ENCODE data around the gene MYO18A. TPM values are rescaled to one million over a fixed set of nuclear protein-coding genes. Genes with fewer than 3 reads are reported as not detected.

Gene MYO18A
- total RNA-seq, 2 donors from 2014 or later, result 43.8 to 56.7 TPM

DNA sequence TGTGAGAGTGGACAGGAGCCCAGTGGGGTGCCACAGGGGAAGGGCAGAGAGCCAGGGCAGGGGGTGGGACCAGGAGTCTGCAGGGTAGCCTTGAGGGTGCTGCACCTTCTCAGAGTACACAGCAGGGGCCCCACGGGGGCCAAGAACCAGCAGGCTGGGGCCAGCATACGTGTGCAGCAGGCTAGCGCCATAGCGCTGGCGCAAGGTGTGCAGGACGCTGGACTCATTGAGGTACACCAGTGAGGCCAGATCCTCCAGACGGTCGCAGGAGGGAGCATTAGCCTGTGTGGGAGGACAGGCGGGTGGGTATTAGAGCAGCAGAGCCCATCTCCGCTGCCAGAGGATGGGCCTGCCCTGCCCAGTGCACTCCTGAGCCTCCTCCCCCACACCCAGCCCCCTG lies 58.8 kb downstream of the MYO18A start:
- no peaks in the 10 kb centered on the region for H3K9me3 ChIP-seq (ENCODE audit: control insufficient read depth, low read length)
- H3K4me3 Mint-ChIP-seq, result no peak overlapping the region
- H3K4me1 ChIP-seq (ENCODE audit: control insufficient read depth, insufficient read depth, low read length), result no peaks in the 10 kb centered on the region
- DNase-seq, result no peak
- H3K9ac ChIP-seq (ENCODE audit: extremely low read depth, low read length, poor library complexity, severe bottlenecking), result no peak overlapping the region
- TF ChIP-seq, protein P1, sequence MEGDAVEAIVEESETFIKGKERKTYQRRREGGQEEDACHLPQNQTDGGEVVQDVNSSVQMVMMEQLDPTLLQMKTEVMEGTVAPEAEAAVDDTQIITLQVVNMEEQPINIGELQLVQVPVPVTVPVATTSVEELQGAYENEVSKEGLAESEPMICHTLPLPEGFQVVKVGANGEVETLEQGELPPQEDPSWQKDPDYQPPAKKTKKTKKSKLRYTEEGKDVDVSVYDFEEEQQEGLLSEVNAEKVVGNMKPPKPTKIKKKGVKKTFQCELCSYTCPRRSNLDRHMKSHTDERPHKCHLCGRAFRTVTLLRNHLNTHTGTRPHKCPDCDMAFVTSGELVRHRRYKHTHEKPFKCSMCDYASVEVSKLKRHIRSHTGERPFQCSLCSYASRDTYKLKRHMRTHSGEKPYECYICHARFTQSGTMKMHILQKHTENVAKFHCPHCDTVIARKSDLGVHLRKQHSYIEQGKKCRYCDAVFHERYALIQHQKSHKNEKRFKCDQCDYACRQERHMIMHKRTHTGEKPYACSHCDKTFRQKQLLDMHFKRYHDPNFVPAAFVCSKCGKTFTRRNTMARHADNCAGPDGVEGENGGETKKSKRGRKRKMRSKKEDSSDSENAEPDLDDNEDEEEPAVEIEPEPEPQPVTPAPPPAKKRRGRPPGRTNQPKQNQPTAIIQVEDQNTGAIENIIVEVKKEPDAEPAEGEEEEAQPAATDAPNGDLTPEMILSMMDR (conservative IDR thresholded peaks at IDR 0.05), result no peak
- peaks cover 7% of the 10 kb centered on the region for H3K4me1 Mint-ChIP-seq
- no peak overlapping the region for H3K27ac Mint-ChIP-seq
- peaks cover 6% of the 10 kb centered on the region for H3K36me3 Mint-ChIP-seq (ENCODE audit: low read depth)
- 93 to 96% methylated on average over 8 to 10 of the region's 10 CpGs for WGBS, 2 experiments (ENCODE audit: insufficient coverage in 1 of 2, insufficient read length in 1 of 2)
- H3K4me3 ChIP-seq (ENCODE audit: low read length), result no peak overlapping the region
- H3K27ac ChIP-seq (ENCODE audit: low read depth, low read length), result no peak overlapping the region
- H3K9me3 Mint-ChIP-seq, result no peaks in the 10 kb centered on the region
- no peaks in the 10 kb centered on the region for H3K27me3 Mint-ChIP-seq (ENCODE audit: insufficient read depth)
- no peaks in the 10 kb centered on the region for H3K36me3 ChIP-seq (ENCODE audit: control insufficient read depth, insufficient read depth, low read length)
- no peaks in the 10 kb centered on the region for H3K27me3 ChIP-seq (ENCODE audit: control insufficient read depth, insufficient read depth, low read length, poor library complexity, severe bottlenecking)

DNA sequence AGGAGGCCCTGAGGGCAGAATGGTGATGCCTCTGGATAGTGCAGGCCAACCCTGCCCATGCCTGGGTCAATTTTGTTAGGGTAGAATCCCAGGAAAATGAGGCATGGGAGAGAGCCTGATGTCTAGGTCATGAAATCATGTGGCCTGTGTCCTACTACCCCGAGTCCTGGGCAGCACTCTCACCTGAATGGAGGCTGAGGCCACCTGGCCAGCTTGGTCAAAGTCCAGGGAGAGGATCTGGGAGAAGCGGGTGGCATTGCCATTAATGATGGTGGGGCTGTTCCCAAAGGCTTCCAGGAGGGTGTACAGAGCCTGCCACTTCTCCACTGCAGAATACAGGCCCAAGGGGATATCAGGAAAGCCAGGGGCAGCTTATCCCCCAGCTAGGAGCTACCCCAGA lies 59.8 kb downstream of the MYO18A start:
- no peaks in the 10 kb centered on the region for H3K9me3 ChIP-seq (ENCODE audit: control insufficient read depth, low read length)
- peaks cover 7% of the 10 kb centered on the region for H3K4me1 Mint-ChIP-seq
- H3K27ac ChIP-seq (ENCODE audit: low read depth, low read length), result no peak overlapping the region
- H3K27ac Mint-ChIP-seq, result no peak overlapping the region
- no peak for DNase-seq
- H3K4me1 ChIP-seq (ENCODE audit: control insufficient read depth, insufficient read depth, low read length), result no peaks in the 10 kb centered on the region
- TF ChIP-seq, protein P1 (conservative IDR thresholded peaks at IDR 0.05), result no peak
- H3K9me3 Mint-ChIP-seq, result no peaks in the 10 kb centered on the region
- 92 to 93% methylated on average over 2 of the region's 2 CpGs for WGBS, 2 experiments (ENCODE audit: insufficient coverage in 1 of 2, insufficient read length in 1 of 2)
- no peaks in the 10 kb centered on the region for H3K36me3 ChIP-seq (ENCODE audit: control insufficient read depth, insufficient read depth, low read length)
- H3K9ac ChIP-seq (ENCODE audit: extremely low read depth, low read length, poor library complexity, severe bottlenecking), result no peak overlapping the region
- H3K4me3 Mint-ChIP-seq, result no peak overlapping the region
- no peak overlapping the region for H3K4me3 ChIP-seq (ENCODE audit: low read length)
- peaks cover 6% of the 10 kb centered on the region for H3K36me3 Mint-ChIP-seq (ENCODE audit: low read depth)
- no peaks in the 10 kb centered on the region for H3K27me3 Mint-ChIP-seq (ENCODE audit: insufficient read depth)
- no peaks in the 10 kb centered on the region for H3K27me3 ChIP-seq (ENCODE audit: control insufficient read depth, insufficient read depth, low read length, poor library complexity, severe bottlenecking)

DNA sequence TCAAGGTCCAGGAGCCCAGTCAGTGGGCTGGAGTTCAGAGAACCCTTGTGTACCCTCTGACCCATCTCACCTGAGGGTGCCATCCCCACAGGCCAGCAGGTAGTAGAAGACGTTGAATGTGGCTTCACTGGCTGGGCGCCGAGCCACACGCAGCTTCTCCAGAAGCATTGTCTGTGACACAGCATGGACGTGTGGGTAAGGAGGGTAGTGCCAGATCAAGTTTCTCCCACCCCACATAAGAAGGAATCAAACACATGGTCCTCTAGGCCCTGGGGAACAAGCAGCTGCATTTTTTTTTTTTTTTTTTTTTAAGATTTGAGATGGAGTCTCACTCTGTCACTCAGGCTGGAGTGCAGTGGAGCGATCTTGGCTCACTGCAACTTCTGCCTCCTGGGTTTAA lies 60.9 kb downstream of the MYO18A start:
- TF ChIP-seq, protein P1 (conservative IDR thresholded peaks at IDR 0.05), result no peak
- no peaks in the 10 kb centered on the region for H3K27me3 ChIP-seq (ENCODE audit: control insufficient read depth, insufficient read depth, low read length, poor library complexity, severe bottlenecking)
- no peak overlapping the region for H3K4me3 ChIP-seq (ENCODE audit: low read length)
- no peaks in the 10 kb centered on the region for H3K9me3 ChIP-seq (ENCODE audit: control insufficient read depth, low read length)
- no peaks in the 10 kb centered on the region for H3K36me3 ChIP-seq (ENCODE audit: control insufficient read depth, insufficient read depth, low read length)
- no peaks in the 10 kb centered on the region for H3K4me1 ChIP-seq (ENCODE audit: control insufficient read depth, insufficient read depth, low read length)
- H3K9ac ChIP-seq (ENCODE audit: extremely low read depth, low read length, poor library complexity, severe bottlenecking), result no peak overlapping the region
- peaks cover 7% of the 10 kb centered on the region for H3K36me3 Mint-ChIP-seq (ENCODE audit: low read depth)
- H3K27ac Mint-ChIP-seq, result no peak overlapping the region
- H3K4me1 Mint-ChIP-seq, result peaks cover 3% of the 10 kb centered on the region
- H3K27me3 Mint-ChIP-seq (ENCODE audit: insufficient read depth), result no peaks in the 10 kb centered on the region
- H3K4me3 Mint-ChIP-seq, result no peak overlapping the region
- H3K9me3 Mint-ChIP-seq, result no peaks in the 10 kb centered on the region
- DNase-seq, result no peak
- whole genome bisulfite sequencing, 2 experiments (ENCODE audit: insufficient coverage in 1 of 2, insufficient read length in 1 of 2), result 80 to 93% methylated on average over 1 to 5 of the region's 6 CpGs
- no peak overlapping the region for H3K27ac ChIP-seq (ENCODE audit: low read depth, low read length)

Data from endodermal cell (in vitro differentiated cells).